Pancreas (tissue), 10 donors: ENCODE measurements around the gene GPR39. TPM values are rescaled to one million over a fixed set of nuclear protein-coding genes. Genes with fewer than 3 reads are reported as not detected.

Experiments used
- ATAC-seq, 4 donors: fragments of 200-7000 bp; cut with Tn5 transposase; one replicate each; pipeline versions ENCODE4 v1.8.0 to v1.9.1; 2020; ENCODE audit warnings: mild to moderate bottlenecking in 4 of 4, moderate library complexity in 4 of 4
- DNase-seq, 6 donors: peaks; one replicate each; pipeline ENCODE4 v3.0.0-alpha.2; 2020
- FAIRE-seq: peaks from 2 replicates; lab custom pipeline; 2012; peaks lifted over from hg19 to GRCh38; lab: Jason Lieb, UNC
- H3K27ac ChIP-seq, 4 donors: fragments of 200-600 bp; sonication (generic); 1 replicate in 3 of 4; 2 replicates in 1 of 4; pipeline versions ENCODE4 v1.5.0 to v1.8.0; 2020
- H3K27me3 ChIP-seq, 4 donors: fragments of 200-600 bp; one replicate each; pipeline ENCODE4 v1.8.0; 2021
- H3K36me3 ChIP-seq, 3 donors: fragments of 200-600 bp; sonication (generic) in 1 of 3; one replicate each; pipeline versions ENCODE4 v1.5.0 to v1.8.0; 2020 to 2021
- H3K4me1 ChIP-seq, 3 donors: fragments of 200-600 bp; one replicate each; pipeline ENCODE4 v1.8.0; 2021
- H3K4me3 ChIP-seq, 4 donors: fragments of 200-600 bp; sonication (generic) in 2 of 4; one replicate each; pipeline versions ENCODE4 v1.5.0 to v1.8.0; 2020 to 2021
- H3K9me3 ChIP-seq, 4 donors: fragments of 200-600 bp; one replicate each; pipeline ENCODE4 v1.8.0; 2021
- WGBS, 2 donors: extraction: QIAGEN DNeasy Blood & Tissue Kit; methylation state at CpG; one replicate each; pipeline ENCODE4 v1.1.7; 2013; 5-methylcytosine and 5-hydroxymethylcytosine counted together
- intact Hi-C, 3 donors: fragments of 100-400 bp; cut with DNase I; formaldehyde crosslinking; loops; one replicate each; pipeline versions ENCODE4 v1.11.1 to v1.14.2; 2022
- polyA plus RNA-seq, 2 donors: library from polyadenylated mRNA; stranded (reverse); fragments of 200-250 nt; gene quantifications; one replicate each; pipeline ENCODE4 v1.2.3, GENCODE V29; 2013
- total RNA-seq, 6 donors: library from RNA; stranded (reverse); fragmentation: NEBNext Ultra II Directional in 4 of 6; extraction: Animal tissue kit (Norgen Biotek cat#: 25700) in 4 of 6; gene quantifications; one replicate each; pipeline versions ENCODE4 v1.2.1 to v1.2.4, GENCODE V29; 2021 to 2023
- TF ChIP-seq, protein P1 (sequence below), 4 donors: fragments of 200-600 bp; sonication (generic) in 3 of 4; IDR thresholded peaks; one replicate each; pipeline versions ENCODE4 v1.5.0 to v1.8.0; 2021; ENCODE audit warnings: antibody characterized with exemption in 4 of 4
- donor health status: healthy with polysubstance abuse.
- donor health status: DM: no; HTN: no; CAD: no; lungs with moderate emphysema.
- donor health status: DM: no; HTN: no; CAD: no.
- donor health status: control.
- donor health status: control.
- donor health status: Bipolar disorder and iron deficiency.
- donor health status: DM: yes; HTN: yes; CAD: no.
- donor health status: DM: no; HTN: no; CAD: no.
- donor health status: DM: no; HTN: no; CAD: no.
- donor health status: DM: yes; HTN: yes; CAD: no.

GPR39 gene
- total and polyA plus RNA-seq, 8 donors = 2.3 to 8.1 (median 3.9) TPM

DNA sequence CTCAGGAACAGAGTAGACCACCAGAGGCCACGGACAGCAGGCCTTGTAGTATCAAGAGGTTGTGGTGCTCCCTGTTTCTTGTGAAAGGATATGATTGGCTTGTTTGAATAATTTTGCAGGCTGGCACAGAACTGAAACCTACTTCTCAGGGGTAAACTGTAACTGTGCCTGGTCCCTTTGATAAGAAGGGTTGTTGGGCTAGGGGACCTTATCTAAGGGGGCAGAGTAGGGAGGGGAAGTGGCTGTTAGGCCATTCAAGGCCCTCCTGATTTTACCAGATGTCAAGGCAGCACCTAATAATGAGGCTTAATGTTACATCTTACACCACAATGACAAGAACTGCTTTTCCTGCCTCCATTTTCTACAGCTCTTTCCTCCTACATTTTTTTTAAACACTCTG lies 45.6 kb downstream of the GPR39 start:
- no peaks in the 10 kb centered on the region for H3K36me3 ChIP-seq
- intact Hi-C loops = no loop called here
- FAIRE-seq (no peak), ATAC-seq (no peak), DNase-seq (no peak)
- TF ChIP-seq, protein P1, sequence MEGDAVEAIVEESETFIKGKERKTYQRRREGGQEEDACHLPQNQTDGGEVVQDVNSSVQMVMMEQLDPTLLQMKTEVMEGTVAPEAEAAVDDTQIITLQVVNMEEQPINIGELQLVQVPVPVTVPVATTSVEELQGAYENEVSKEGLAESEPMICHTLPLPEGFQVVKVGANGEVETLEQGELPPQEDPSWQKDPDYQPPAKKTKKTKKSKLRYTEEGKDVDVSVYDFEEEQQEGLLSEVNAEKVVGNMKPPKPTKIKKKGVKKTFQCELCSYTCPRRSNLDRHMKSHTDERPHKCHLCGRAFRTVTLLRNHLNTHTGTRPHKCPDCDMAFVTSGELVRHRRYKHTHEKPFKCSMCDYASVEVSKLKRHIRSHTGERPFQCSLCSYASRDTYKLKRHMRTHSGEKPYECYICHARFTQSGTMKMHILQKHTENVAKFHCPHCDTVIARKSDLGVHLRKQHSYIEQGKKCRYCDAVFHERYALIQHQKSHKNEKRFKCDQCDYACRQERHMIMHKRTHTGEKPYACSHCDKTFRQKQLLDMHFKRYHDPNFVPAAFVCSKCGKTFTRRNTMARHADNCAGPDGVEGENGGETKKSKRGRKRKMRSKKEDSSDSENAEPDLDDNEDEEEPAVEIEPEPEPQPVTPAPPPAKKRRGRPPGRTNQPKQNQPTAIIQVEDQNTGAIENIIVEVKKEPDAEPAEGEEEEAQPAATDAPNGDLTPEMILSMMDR (IDR thresholded peaks at IDR 0.05) = no peak
- WGBS, 2 donors = 72% methylated on average over 1 of the region's 1 CpG
- no peaks in the 10 kb centered on the region for H3K9me3 ChIP-seq
- H3K27me3 ChIP-seq = no peaks in the 10 kb centered on the region
- H3K4me3 ChIP-seq = no peak overlapping the region
- H3K4me1 ChIP-seq = no peaks in the 10 kb centered on the region
- H3K27ac ChIP-seq = no peak overlapping the region

DNA sequence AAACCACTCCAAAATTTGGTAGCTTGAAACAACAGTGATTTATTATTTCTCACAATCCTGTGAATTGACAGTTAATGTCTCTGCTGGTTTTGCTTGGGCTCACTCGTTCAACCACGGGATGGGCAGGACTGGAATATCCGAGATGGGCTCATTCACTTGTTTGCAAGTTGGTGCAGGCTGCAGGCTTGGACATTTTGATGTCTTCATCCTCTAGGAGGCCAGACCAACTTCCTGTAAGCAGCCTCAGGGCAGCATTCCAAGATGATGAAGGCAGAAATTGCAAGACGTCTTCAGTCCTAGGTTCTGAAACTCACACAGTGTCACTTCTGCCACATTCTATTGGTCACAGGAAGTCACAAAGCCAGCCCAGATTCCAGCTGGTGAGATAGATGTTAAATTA lies 47.1 kb downstream of the GPR39 start:
- Histone ChIP-seq H3K4me3 (no peak overlapping the region), H3K4me1 (no peaks in the 10 kb centered on the region), H3K27ac (no peak overlapping the region), H3K9me3 (no peaks in the 10 kb centered on the region), H3K36me3 (no peaks in the 10 kb centered on the region), H3K27me3 (no peaks in the 10 kb centered on the region)
- FAIRE-seq (no peak), ATAC-seq (no peak), DNase-seq (no peak)
- intact Hi-C loops = no loop called here
- TF ChIP-seq, protein P1 (IDR thresholded peaks at IDR 0.05) = no peak
- 87 to 88% methylated on average over 4 of the region's 4 CpGs for WGBS, 2 donors

DNA sequence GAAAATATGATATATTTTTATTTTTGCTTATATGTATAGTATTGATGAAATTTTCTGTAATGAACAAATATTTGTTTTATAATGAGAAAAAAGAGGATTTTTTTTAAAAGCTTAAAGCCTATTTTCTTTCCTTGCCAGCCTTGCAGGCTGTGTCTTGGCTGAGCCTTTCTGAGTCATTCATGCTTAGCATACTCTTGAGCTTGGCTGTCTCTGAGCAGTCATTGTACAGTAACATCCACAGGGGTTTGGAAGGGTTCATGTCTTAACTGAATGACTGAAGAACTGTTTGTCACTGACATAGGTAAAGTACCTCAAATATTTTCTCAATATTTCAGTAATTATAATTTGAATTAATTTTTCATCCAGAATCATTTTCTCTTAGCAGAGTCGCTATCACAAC lies 49.3 kb downstream of the GPR39 start:
- Histone ChIP-seq H3K36me3 (no peaks in the 10 kb centered on the region), H3K27ac (no peak overlapping the region), H3K9me3 (no peaks in the 10 kb centered on the region), H3K27me3 (no peaks in the 10 kb centered on the region), H3K4me1 (no peaks in the 10 kb centered on the region), H3K4me3 (no peak overlapping the region)
- TF ChIP-seq, protein P1 (IDR thresholded peaks at IDR 0.05) = no peak
- FAIRE-seq = no peak
- WGBS, 2 donors = 93 to 100% methylated on average over 1 of the region's 1 CpG
- no peak for ATAC-seq
- intact Hi-C loops = no loop called here
- DNase-seq = no peak

DNA sequence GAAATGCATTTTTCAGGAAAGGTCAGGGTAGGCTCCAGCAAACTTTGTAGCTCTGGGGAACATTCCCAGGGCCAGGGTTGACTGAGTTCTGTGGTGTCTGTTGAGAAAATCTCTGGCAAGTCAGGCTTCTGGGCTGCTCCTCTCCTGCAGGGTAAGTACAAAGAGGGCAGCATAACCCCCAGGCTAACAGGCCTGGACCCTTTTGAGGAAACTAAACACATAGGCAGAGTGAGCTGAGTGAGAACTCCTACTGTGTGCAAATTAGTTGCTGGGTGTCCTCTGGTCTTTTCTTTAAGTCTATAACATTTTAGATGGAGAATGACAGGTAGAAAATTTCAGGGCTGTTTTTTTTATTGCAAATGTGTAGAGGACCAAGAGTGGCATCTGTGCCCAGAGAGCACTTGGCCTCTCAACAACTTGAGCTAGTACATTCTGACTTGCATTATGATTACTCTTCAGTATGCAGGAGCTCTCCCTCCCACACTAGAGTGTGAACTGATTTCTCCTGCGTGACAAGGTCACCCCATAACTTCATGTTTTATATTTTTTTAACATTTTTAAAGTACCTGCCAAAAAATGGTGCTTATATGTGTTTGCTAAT lies 49.9 kb downstream of the GPR39 start:
- 81 to 90% methylated on average over 1 of the region's 1 CpG for WGBS, 2 donors
- H3K36me3 ChIP-seq = no peaks in the 10 kb centered on the region
- H3K4me1 ChIP-seq = no peaks in the 10 kb centered on the region
- no peak overlapping the region for H3K4me3 ChIP-seq
- H3K27ac ChIP-seq = no peak overlapping the region
- H3K9me3 ChIP-seq = no peaks in the 10 kb centered on the region
- TF ChIP-seq, protein P1 (IDR thresholded peaks at IDR 0.05) = no peak
- no peak for FAIRE-seq
- intact Hi-C loops = no loop called here
- H3K27me3 ChIP-seq = no peaks in the 10 kb centered on the region
- DNase-seq = no peak
- ATAC-seq = no peak

DNA sequence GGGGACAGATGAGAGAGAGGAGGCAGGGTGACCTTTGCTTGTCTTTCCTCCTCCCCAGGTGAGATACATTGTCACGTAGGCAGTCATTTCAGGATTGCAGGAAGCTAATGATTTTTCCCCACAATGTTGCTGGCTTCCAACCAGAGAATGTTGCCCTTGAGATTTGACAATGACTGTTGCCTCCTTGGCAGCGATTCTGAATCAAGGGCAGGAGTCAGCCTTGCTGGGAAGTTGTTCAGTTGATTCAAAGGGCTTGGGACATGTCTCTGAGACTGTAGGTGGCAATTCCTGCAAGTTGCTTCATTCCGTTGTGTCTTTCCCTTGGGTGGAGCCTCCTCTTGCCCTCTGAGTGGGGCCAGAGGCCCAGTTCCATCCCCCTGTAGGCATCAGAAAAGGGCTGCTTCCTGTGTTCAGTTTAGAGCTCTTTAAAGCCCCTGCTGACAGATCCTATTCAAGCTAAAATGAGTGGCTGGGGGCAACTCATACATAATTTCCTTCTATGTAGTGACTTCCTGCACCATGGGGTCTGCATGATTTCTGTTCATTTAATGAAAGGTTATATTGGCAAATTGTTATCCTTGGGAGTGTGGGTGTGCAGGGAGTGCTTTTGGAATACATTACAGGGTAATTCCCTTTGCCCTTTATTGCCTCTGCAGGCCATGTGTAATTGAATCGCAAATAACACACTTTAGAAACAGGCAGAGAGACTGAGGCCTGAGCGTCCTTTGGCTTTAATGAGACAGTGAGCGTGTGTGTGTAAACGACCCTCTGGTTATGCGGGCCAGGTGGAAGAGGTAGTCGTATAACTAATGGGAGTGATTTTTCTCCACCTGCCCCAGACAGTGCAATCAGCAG lies 52.4 kb downstream of the GPR39 start:
- no peak for FAIRE-seq
- 76 to 80% methylated on average over 9 of the region's 9 CpGs for WGBS, 2 donors
- H3K9me3 ChIP-seq = no peaks in the 10 kb centered on the region
- no peak overlapping the region for H3K27ac ChIP-seq
- peak in 3 of 4 donors; percentile 34 to 49 (median 43) for ATAC-seq
- intact Hi-C loops = no loop called here
- no peaks in the 10 kb centered on the region for H3K36me3 ChIP-seq
- no peaks in the 10 kb centered on the region for H3K4me1 ChIP-seq
- TF ChIP-seq, protein P1 (IDR thresholded peaks at IDR 0.05) = no peak
- no peak overlapping the region for H3K4me3 ChIP-seq
- no peaks in the 10 kb centered on the region for H3K27me3 ChIP-seq
- DNase-seq = peak in 2 of 6 donors; percentile 4 to 29
